MCF 10A (cell line): ENCODE data around the gene ZSWIM4. TPM values are rescaled to one million over a fixed set of nuclear protein-coding genes. Genes with fewer than 3 reads are reported as not detected.
"Not testable (repeated sequence)": the region's sequence is repeated elsewhere in the genome, so short reads cannot be mapped to it uniquely, and the experiment has no call there.

Source experiments
- BruUV-seq: library from RNA; stranded (reverse); fragments of 400-500 nt; replicated peaks from 2 replicates; lab custom pipeline; 2021; lab: Mats Ljungman, UMichigan
- CTCF ChIA-PET: fragments of 300-600 bp; sonication (Branson Sonifier 250); formaldehyde crosslinking; extraction: SDS; loops from one replicate; lab custom pipeline; 2021; ENCODE audit warnings: antibody characterized with exemption, inconsistent platforms; lab: Yijun Ruan, JAX
- POLR2A ChIA-PET: fragments of 300-600, 350-650 bp; sonication (Branson Sonifier 250); formaldehyde crosslinking; extraction: SDS; loops from one replicate; lab custom pipeline; 2020; ENCODE audit warnings: antibody characterized with exemption, inconsistent platforms; lab: Yijun Ruan, JAX
- DNase-seq: peaks from one replicate; pipeline ENCODE4 v3.0.0-alpha.2; 2018; ENCODE audit not compliant: unreplicated experiment
- H3K27ac Mint-ChIP-seq: one replicate; pipeline ENCODE4 v1.8.0; 2022; ENCODE audit warnings: mild to moderate bottlenecking, low read depth, mixed read lengths; ENCODE audit not compliant: unreplicated experiment
- H3K27me3 Mint-ChIP-seq: one replicate; pipeline ENCODE4 v1.8.0; 2022; ENCODE audit warnings: mixed read lengths; ENCODE audit not compliant: insufficient read depth, unreplicated experiment
- H3K36me3 Mint-ChIP-seq: one replicate; pipeline ENCODE4 v1.8.0; 2022; ENCODE audit warnings: mild to moderate bottlenecking, moderate library complexity, mixed read lengths; ENCODE audit not compliant: insufficient read depth, unreplicated experiment
- H3K4me1 Mint-ChIP-seq: one replicate; pipeline ENCODE4 v1.8.0; 2022; ENCODE audit warnings: mixed read lengths; ENCODE audit not compliant: insufficient read depth, unreplicated experiment
- H3K4me3 Mint-ChIP-seq: one replicate; pipeline ENCODE4 v1.8.0; 2022; ENCODE audit warnings: mild to moderate bottlenecking, moderate library complexity, mixed read lengths; ENCODE audit not compliant: unreplicated experiment
- H3K9me3 Mint-ChIP-seq: one replicate; pipeline ENCODE4 v1.8.0; 2022; ENCODE audit warnings: mixed read lengths; ENCODE audit not compliant: unreplicated experiment
- intact Hi-C: fragments of 100-400 bp; cut with micrococcal nuclease; formaldehyde crosslinking; loops from 2 replicates; pipeline ENCODE4 v1.14.1; 2022
- total RNA-seq: library from RNA; stranded (reverse); gene quantifications from 2 replicates; pipeline ENCODE4 v1.2.3, GENCODE V29; 2022
- TF ChIP-seq, protein P1 (sequence below): fragments of 200-600 bp; IDR thresholded peaks from one replicate; pipeline ENCODE4 v1.8.0; 2022; ENCODE audit warnings: antibody characterized with exemption, mild to moderate bottlenecking; ENCODE audit not compliant: unreplicated experiment

The ZSWIM4 gene
- total RNA-seq, 1 experiment from 2014 or later, result 9.4 TPM

DNA sequence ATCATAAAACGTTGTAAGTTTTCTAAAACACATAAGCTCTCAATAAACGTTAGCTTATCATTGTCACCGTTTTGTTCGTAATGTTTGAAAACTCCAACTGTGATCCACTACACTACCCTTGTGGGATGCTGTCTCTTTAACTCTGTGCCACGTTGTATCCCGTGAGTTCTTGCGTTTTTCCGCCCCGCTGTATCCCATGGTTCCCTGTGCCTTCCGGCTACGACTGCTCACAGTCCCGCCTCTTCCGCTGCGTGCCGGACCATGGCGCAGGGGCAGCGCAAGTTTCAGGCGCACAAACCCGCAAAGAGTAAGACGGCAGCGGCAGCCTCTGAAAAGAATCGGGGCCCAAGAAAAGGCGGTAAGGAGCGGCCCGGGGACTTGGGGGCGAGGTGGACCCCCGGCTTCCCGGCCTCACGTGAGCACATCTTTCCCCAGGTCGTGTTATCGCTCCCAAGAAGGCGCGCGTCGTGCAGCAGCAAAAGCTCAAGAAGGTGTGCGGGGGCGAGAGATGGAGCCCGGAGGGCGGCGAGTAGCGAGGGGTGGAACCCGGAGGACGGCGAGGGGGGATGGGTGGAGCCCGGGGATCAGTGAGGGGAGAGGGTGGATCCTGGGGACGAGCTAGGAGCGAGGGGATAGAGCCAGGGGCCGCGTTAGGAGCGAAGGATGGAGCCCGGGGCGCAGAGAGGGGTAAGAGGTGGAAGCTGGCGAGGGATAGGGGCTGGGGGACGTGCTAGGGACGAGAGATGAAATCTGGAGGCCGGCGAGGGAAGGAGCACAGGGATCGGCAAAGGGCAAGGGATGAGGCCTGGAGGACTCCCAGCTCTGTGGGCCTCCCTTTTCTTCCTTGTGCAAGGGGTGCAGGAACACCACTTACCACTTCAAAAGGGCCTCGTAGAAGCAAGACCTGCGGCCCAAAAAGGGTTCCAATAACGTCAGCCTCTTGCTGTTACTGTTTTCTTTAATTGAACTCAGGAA is 20.7 kb upstream of the ZSWIM4 start, which contains the start of gene C19orf53:
C19orf53 (plus strand) TSS at position 240 of the 975 bp plus-strand sequence; CDS start at position 262, 22 bp downstream.
- Mint-ChIP-seq H3K4me3 (peak within 1 kb of the TSS; percentile 98), H3K27me3 (no peaks in the 10 kb centered on the region), H3K9me3 (no peaks in the 10 kb centered on the region), H3K27ac (peak within 1 kb of the TSS; percentile 94), H3K4me1 (peaks cover 14% of the 10 kb centered on the region), H3K36me3 (peaks cover 71% of the 10 kb centered on the region)
- TF ChIP-seq, protein P1, sequence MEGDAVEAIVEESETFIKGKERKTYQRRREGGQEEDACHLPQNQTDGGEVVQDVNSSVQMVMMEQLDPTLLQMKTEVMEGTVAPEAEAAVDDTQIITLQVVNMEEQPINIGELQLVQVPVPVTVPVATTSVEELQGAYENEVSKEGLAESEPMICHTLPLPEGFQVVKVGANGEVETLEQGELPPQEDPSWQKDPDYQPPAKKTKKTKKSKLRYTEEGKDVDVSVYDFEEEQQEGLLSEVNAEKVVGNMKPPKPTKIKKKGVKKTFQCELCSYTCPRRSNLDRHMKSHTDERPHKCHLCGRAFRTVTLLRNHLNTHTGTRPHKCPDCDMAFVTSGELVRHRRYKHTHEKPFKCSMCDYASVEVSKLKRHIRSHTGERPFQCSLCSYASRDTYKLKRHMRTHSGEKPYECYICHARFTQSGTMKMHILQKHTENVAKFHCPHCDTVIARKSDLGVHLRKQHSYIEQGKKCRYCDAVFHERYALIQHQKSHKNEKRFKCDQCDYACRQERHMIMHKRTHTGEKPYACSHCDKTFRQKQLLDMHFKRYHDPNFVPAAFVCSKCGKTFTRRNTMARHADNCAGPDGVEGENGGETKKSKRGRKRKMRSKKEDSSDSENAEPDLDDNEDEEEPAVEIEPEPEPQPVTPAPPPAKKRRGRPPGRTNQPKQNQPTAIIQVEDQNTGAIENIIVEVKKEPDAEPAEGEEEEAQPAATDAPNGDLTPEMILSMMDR, result no peak
- ChIA-PET CTCF (interaction anchor here (0.6 to 1.5 kb wide), 8 partner anchors 10 to 625 kb away, joined by 3 to 7 read pairs (median 4); no protein-coding TSS in a partner anchor), POLR2A (interaction anchor here (0.6 to 4.0 kb wide), 32 partner anchors 9 to 744 kb away, joined by 3 to 51 read pairs (median 5); partner anchors contain the start of genes MRI1 and ZSWIM4)
- no TSS peak for BruUV-seq
- intact Hi-C loops, result loop anchor here (5.0 kb wide), 1 partner anchor 177 kb away; no protein-coding TSS in a partner anchor
- peak; percentile 94 for DNase-seq

DNA sequence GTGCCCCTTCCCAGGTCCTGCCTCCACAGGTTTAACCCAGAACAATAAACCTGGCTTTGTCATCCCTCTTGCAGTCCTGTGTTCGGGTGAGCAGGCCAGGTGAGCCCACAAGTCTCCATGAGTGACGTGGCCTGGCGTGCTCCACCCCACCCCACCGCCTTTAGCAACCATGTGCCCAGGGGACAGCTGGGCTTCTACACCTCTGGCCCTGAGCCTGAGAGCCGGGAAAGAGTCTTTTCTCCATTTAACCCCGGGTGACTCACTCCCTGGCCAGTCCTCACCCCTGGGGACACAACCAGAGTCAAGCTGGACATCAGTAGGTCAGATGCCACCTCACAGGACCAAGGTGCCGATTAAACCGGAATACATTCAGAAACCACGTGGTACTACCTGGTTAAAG is 16.8 kb upstream of the ZSWIM4 start:
- Mint-ChIP-seq H3K9me3 (no peaks in the 10 kb centered on the region), H3K27me3 (no peaks in the 10 kb centered on the region), H3K4me3 (no peak overlapping the region), H3K36me3 (peaks cover 43% of the 10 kb centered on the region), H3K27ac (no peak overlapping the region), H3K4me1 (peaks cover 19% of the 10 kb centered on the region)
- BruUV-seq, result no TSS peak
- intact Hi-C loops, result no loop called here
- ChIA-PET CTCF (interaction anchor here (1.0 kb wide), 1 partner anchor 84 kb away, joined by 3 read pairs; no protein-coding TSS in a partner anchor), POLR2A (no interaction called here)
- TF ChIP-seq, protein P1, result no peak
- DNase-seq, result no peak

DNA sequence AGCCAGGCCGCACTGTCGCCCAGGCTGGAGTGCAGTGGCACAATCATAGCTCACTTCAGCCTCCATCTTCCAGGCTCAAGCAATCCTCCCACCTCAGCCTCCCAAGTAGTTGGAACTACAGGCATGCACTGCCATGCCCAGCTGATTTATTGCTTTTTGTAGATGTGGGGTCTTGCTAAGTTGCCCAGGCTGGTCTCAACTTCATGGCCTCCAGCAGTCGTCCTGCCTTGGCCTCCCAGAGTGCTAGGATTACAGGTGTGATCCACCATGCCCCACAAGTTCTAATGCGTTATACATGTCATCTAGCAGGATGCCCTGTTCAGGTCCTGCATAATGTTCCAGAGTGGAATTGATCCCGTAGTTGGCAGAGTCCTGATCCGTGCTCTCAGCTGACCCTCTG is 16.4 kb upstream of the ZSWIM4 start:
- Mint-ChIP-seq H3K36me3 (peaks cover 42% of the 10 kb centered on the region), H3K27ac (no peak overlapping the region), H3K4me1 (peaks cover 19% of the 10 kb centered on the region), H3K4me3 (no peak overlapping the region), H3K27me3 (no peaks in the 10 kb centered on the region), H3K9me3 (no peaks in the 10 kb centered on the region)
- no peak for DNase-seq
- TF ChIP-seq, protein P1, result no peak
- ChIA-PET CTCF (interaction anchor here (1.0 kb wide), 1 partner anchor 83 kb away, joined by 3 read pairs; no protein-coding TSS in a partner anchor), POLR2A (interaction anchor here (0.6 kb wide), 1 partner anchor 85 kb away, joined by 3 read pairs; no protein-coding TSS in a partner anchor)
- intact Hi-C loops, result no loop called here
- BruUV-seq, result no TSS peak

DNA sequence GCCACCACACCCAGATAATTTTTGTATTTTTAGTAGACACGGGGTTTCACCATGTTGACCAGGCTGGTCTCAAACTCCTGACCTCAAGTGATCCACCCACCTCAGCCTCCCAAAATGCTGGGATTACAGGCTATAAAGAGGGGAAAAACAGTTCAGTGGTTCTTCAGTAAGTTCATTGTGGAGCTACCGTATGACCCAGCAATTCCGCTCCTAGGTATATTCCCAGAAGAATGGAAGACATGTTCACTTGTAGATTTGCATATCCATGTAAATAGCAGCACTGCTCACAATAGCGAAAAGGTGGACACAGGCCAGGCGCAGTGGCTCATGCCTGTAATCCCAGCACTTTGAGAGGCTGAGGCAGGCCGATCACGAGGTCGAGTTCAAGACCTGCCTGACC is 15.4 kb upstream of the ZSWIM4 start:
- H3K27me3 Mint-ChIP-seq, BruUV-seq, H3K4me3 Mint-ChIP-seq, H3K27ac Mint-ChIP-seq, H3K9me3 Mint-ChIP-seq, POLR2A ChIA-PET, intact Hi-C loops, DNase-seq: not testable (repeated sequence)
- H3K4me1 Mint-ChIP-seq, result peaks cover 21% of the 10 kb centered on the region
- H3K36me3 Mint-ChIP-seq, result peaks cover 32% of the 10 kb centered on the region
- CTCF ChIA-PET, result interaction anchor here (0.5 to 0.6 kb wide), 2 partner anchors 73 to 320 kb away, joined by 3 to 6 read pairs; no protein-coding TSS in a partner anchor
